DMS153 treated with DMSO at 0.1 percent for 48 hours (cell line): ENCODE data around the gene BET1.
"Not testable (repeated sequence)": the region's sequence is repeated elsewhere in the genome, so short reads cannot be mapped to it uniquely, and the experiment has no call there.

ENCODE experiments used
- DNase-seq: peaks from one replicate; lab custom pipeline; 2025; ENCODE audit not compliant: unreplicated experiment; lab: John Stamatoyannopoulos, UW

Gene BET1

GRCh38 chr7:94004024-94004951 is at the start of gene BET1:
Gene BET1 (minus strand): TSS chr7:94004355. CDS start chr7:94004216, 139 bp downstream.
- DNase-seq = peak; percentile 88

- DNase-seq = no peak
Measured at GRCh38 chr7:94053532-94053931, 49.4 kb upstream of the BET1 start.

- DNase-seq = no peak
Measured at GRCh38 chr7:94052398-94053180, 48.4 kb upstream of the BET1 start.

- DNase-seq = no peak
Measured at GRCh38 chr7:94050046-94050445, 45.9 kb upstream of the BET1 start.

- no peak for DNase-seq
Measured at GRCh38 chr7:94049615-94050014, 45.5 kb upstream of the BET1 start.

GRCh38 chr7:94048755-94049154 is 44.6 kb upstream of the BET1 start:
- no peak for DNase-seq

- DNase-seq = no peak
Measured at GRCh38 chr7:94047956-94048355, 43.8 kb upstream of the BET1 start.

- no peak for DNase-seq
Measured at GRCh38 chr7:94045581-94045980, 41.4 kb upstream of the BET1 start.

GRCh38 chr7:94044806-94045205 is 40.7 kb upstream of the BET1 start:
- no peak for DNase-seq

GRCh38 chr7:94043299-94043698 is 39.1 kb upstream of the BET1 start:
- DNase-seq = no peak

GRCh38 chr7:94042381-94042780 is 38.2 kb upstream of the BET1 start:
- no peak for DNase-seq

GRCh38 chr7:94041529-94041928 is 37.4 kb upstream of the BET1 start:
- DNase-seq = no peak

- DNase-seq = no peak
Measured at GRCh38 chr7:94040254-94040653, 36.1 kb upstream of the BET1 start.

GRCh38 chr7:94039368-94040035 is 35.3 kb upstream of the BET1 start:
- DNase-seq = no peak

- no peak for DNase-seq
Measured at GRCh38 chr7:94031865-94032264, 27.7 kb upstream of the BET1 start.

GRCh38 chr7:94030634-94031033 is 26.5 kb upstream of the BET1 start:
- DNase-seq = no peak

- DNase-seq = no peak
Measured at GRCh38 chr7:94029976-94030375, 25.8 kb upstream of the BET1 start.

GRCh38 chr7:94028768-94029167 is 24.6 kb upstream of the BET1 start:
- no peak for DNase-seq

GRCh38 chr7:94026619-94027018 is 22.5 kb upstream of the BET1 start:
- not testable (repeated sequence) for DNase-seq

- no peak for DNase-seq
Measured at GRCh38 chr7:94022550-94022949, 18.4 kb upstream of the BET1 start.

GRCh38 chr7:94016786-94017185 is 12.6 kb upstream of the BET1 start:
- DNase-seq = no peak
